WTC11 (cell line): Measurements from ENCODE around the gene TIMP2. TPM values are rescaled to one million over a fixed set of nuclear protein-coding genes. Genes with fewer than 3 reads are reported as not detected.
A peak's percentile ranks its signal among the peaks of the same experiment; 100 is the strongest.

Experiments
- ATAC-seq: fragments of 200-7000 bp; cut with Tn5 transposase; 2 replicates; pipeline ENCODE4 v1.10.0; 2021; ENCODE audit warnings: mild to moderate bottlenecking, moderate library complexity
- CTCF ChIA-PET: fragments of 300-600 bp; sonication (Branson Sonifier 250); formaldehyde crosslinking; loops from one replicate; lab custom pipeline; 2021; ENCODE audit warnings: antibody characterized with exemption; lab: Charles Lee
- POLR2A ChIA-PET: fragments of 350-600 bp; sonication (Branson Sonifier 250); formaldehyde crosslinking; loops from one replicate; lab custom pipeline; 2021; ENCODE audit warnings: antibody characterized with exemption; lab: Charles Lee
- DNase-seq: peaks from one replicate; pipeline ENCODE4 v3.0.0; 2021; ENCODE audit warnings: low spot score
- H3K27ac Mint-ChIP-seq: 2 replicates; pipeline ENCODE4 v1.8.0; 2021; ENCODE audit warnings: mixed read lengths
- H3K27me3 Mint-ChIP-seq: 2 replicates; pipeline ENCODE4 v1.8.0; 2021; ENCODE audit warnings: low read depth, mild to moderate bottlenecking, moderate library complexity, mixed read lengths
- H3K36me3 Mint-ChIP-seq: 2 replicates; pipeline ENCODE4 v1.8.0; 2021; ENCODE audit warnings: mixed read lengths
- H3K4me1 Mint-ChIP-seq: 2 replicates; pipeline ENCODE4 v1.8.0; 2022; ENCODE audit warnings: mixed read lengths
- H3K4me3 Mint-ChIP-seq: 2 replicates; pipeline ENCODE4 v1.8.0; 2021; ENCODE audit warnings: mild to moderate bottlenecking, moderate library complexity, mixed read lengths
- H3K9me3 Mint-ChIP-seq: 2 replicates; pipeline ENCODE4 v1.8.0; 2021; ENCODE audit warnings: mixed read lengths
- AFF4 ChIP-seq: sonication (generic); formaldehyde crosslinking; IDR thresholded peaks from 2 replicates; pipeline ENCODE4 v1.8.1; 2023; ENCODE audit warnings: mild to moderate bottlenecking, missing genetic modification reagents, borderline replicate concordance
- ARID4B ChIP-seq: sonication (generic); formaldehyde crosslinking; IDR thresholded peaks from 2 replicates; pipeline ENCODE4 v1.8.0; 2023; ENCODE audit warnings: missing genetic modification reagents, mild to moderate bottlenecking, borderline replicate concordance
- CREB1 ChIP-seq: sonication (generic); formaldehyde crosslinking; IDR thresholded peaks from 2 replicates; pipeline ENCODE4 v1.8.0; 2023; ENCODE audit warnings: mild to moderate bottlenecking, missing genetic modification reagents
- CTCF ChIP-seq: fragments of 200-600 bp; IDR thresholded peaks from 2 replicates; pipeline ENCODE4 v1.8.0; 2022; ENCODE audit warnings: antibody characterized with exemption
- E2F5 ChIP-seq: sonication (generic); formaldehyde crosslinking; IDR thresholded peaks from 2 replicates; pipeline ENCODE4 v1.8.1; 2022; ENCODE audit warnings: mild to moderate bottlenecking, moderate library complexity, missing genetic modification reagents
- ERG ChIP-seq: fragments of 250-450 bp; sonication (Bioruptor Pico); IDR thresholded peaks from 2 replicates; pipeline ENCODE4 v1.8.0; 2021; ENCODE audit warnings: mild to moderate bottlenecking
- ESRRA ChIP-seq: sonication (generic); formaldehyde crosslinking; IDR thresholded peaks from 2 replicates; pipeline ENCODE4 v1.8.1; 2022; ENCODE audit warnings: mild to moderate bottlenecking, missing genetic modification reagents, borderline replicate concordance
- ETV6 ChIP-seq: sonication (generic); formaldehyde crosslinking; IDR thresholded peaks from 2 replicates; pipeline ENCODE4 v1.8.1; 2022; ENCODE audit warnings: mild to moderate bottlenecking, missing genetic modification reagents
- GABPB1 ChIP-seq: sonication (generic); formaldehyde crosslinking; IDR thresholded peaks from 2 replicates; pipeline ENCODE4 v1.8.1; 2023; ENCODE audit warnings: mild to moderate bottlenecking, missing genetic modification reagents
- HMGA2 ChIP-seq: fragments of 250-450 bp; sonication (Bioruptor Pico); IDR thresholded peaks from 2 replicates; pipeline ENCODE4 v1.4.0; 2021; ENCODE audit warnings: mild to moderate bottlenecking, moderate library complexity
- KAT7 ChIP-seq: sonication (generic); formaldehyde crosslinking; IDR thresholded peaks from 2 replicates; pipeline ENCODE4 v1.8.1; 2023; ENCODE audit warnings: missing genetic modification reagents, mild to moderate bottlenecking, borderline replicate concordance
- NFATC4 ChIP-seq: fragments of 250-450 bp; sonication (Bioruptor Pico); IDR thresholded peaks from 2 replicates; pipeline ENCODE4 v1.9.0; 2021; ENCODE audit warnings: mild to moderate bottlenecking
- NFE2L1 ChIP-seq: sonication (generic); formaldehyde crosslinking; IDR thresholded peaks from 2 replicates; pipeline ENCODE4 v1.8.1; 2023; ENCODE audit warnings: missing genetic modification reagents
- USF1 ChIP-seq: sonication (generic); formaldehyde crosslinking; IDR thresholded peaks from 2 replicates; pipeline ENCODE4 v1.8.0; 2022; ENCODE audit warnings: mild to moderate bottlenecking, missing genetic modification reagents
- ZNF138 ChIP-seq: sonication (generic); formaldehyde crosslinking; conservative IDR thresholded peaks from 2 replicates; pipeline ENCODE4 v1.8.1; 2022; ENCODE audit warnings: mild to moderate bottlenecking, moderate library complexity, missing genetic modification reagents
- ZNF263 ChIP-seq: sonication (generic); formaldehyde crosslinking; IDR thresholded peaks from 2 replicates; pipeline ENCODE4 v1.8.1; 2022; ENCODE audit warnings: low read depth, mild to moderate bottlenecking, moderate library complexity, missing genetic modification reagents
- ZNF317 ChIP-seq: sonication (generic); formaldehyde crosslinking; IDR thresholded peaks from 2 replicates; pipeline ENCODE4 v1.8.1; 2023; ENCODE audit warnings: low read depth, mild to moderate bottlenecking, moderate library complexity, missing genetic modification reagents, borderline replicate concordance
- ZNF396 ChIP-seq: fragments of 250-450 bp; sonication (Bioruptor Pico); IDR thresholded peaks from 2 replicates; pipeline ENCODE4 v1.8.0; 2021; ENCODE audit warnings: mild to moderate bottlenecking, moderate library complexity, borderline replicate concordance
- total RNA-seq: library from RNA; stranded (reverse); gene quantifications from 3 replicates; pipeline ENCODE4 v1.2.3, GENCODE V29; 2021

TIMP2 gene
- total RNA-seq, 1 experiment from 2014 or later, result 37.1 TPM

- no peak for DNase-seq
- Mint-ChIP-seq H3K36me3 (peaks cover 79% of the 10 kb centered on the region), H3K4me1 (no peaks in the 10 kb centered on the region), H3K27ac (0 out of 2 replicates have a peak overlapping the region, but pooled peaks have one; percentile 22), H3K4me3 (no peak overlapping the region), H3K27me3 (no peaks in the 10 kb centered on the region), H3K9me3 (no peaks in the 10 kb centered on the region)
- no peak for TF ChIP-seq ZNF317 (CRISPR knock-in tag)
- no peak for TF ChIP-seq ZNF263 (CRISPR knock-in tag)
- no peak for TF ChIP-seq CREB1 (CRISPR knock-in tag)
- TF ChIP-seq ZNF138 (CRISPR knock-in tag), result no peak
- no peak for TF ChIP-seq NFE2L1 (CRISPR knock-in tag)
- no peak for TF ChIP-seq ZNF396
- TF ChIP-seq HMGA2, result no peak
- TF ChIP-seq CTCF, result no peak
- TF ChIP-seq ETV6 (CRISPR knock-in tag), result no peak
- no peak for TF ChIP-seq AFF4 (CRISPR knock-in tag)
- TF ChIP-seq USF1 (CRISPR knock-in tag), result no peak
- TF ChIP-seq KAT7 (CRISPR knock-in tag), result no peak
- no peak for TF ChIP-seq GABPB1 (CRISPR knock-in tag)
- TF ChIP-seq E2F5 (CRISPR knock-in tag), result no peak
- TF ChIP-seq NFATC4 (CRISPR knock-in tag), result no peak
- TF ChIP-seq ESRRA (CRISPR knock-in tag), result no peak
- TF ChIP-seq ARID4B (CRISPR knock-in tag), result no peak
- no peak for TF ChIP-seq ERG (CRISPR knock-in tag)
- POLR2A ChIA-PET, result no interaction called here
- ATAC-seq, result no peak
- CTCF ChIA-PET, result interaction anchor here (1.4 kb wide), 1 partner anchor 61 kb away, joined by 3 read pairs; no protein-coding TSS in a partner anchor
Measured at GRCh38 chr17:78804777-78805176, 120.4 kb downstream of the TIMP2 start.
